GM10248 (cell line): ENCODE results near the gene TDRD3.

Source experiments
- CTCF ChIA-PET: fragments of 300-600 bp; sonication (Branson Sonifier 250); formaldehyde crosslinking; extraction: SDS; loops from one replicate; lab custom pipeline; 2021; ENCODE audit warnings: antibody characterized with exemption; lab: Yijun Ruan, JAX
- POLR2A ChIA-PET: fragments of 350-650 bp; sonication (Branson Sonifier 250); formaldehyde crosslinking; extraction: SDS; loops from one replicate; lab custom pipeline; 2020; ENCODE audit warnings: antibody characterized with exemption; lab: Yijun Ruan, JAX
- DNase-seq: peaks from one replicate; pipeline ENCODE4 v3.0.0; 2012; ENCODE audit errors: extremely low spot score
- TF ChIP-seq, protein P1 (sequence below): IDR thresholded peaks from 2 replicates; pipeline ENCODE4 v1.5.1; 2012; ENCODE audit warnings: mild to moderate bottlenecking, low read depth; ENCODE audit errors: extremely low read depth, missing control alignments, control extremely low read depth

The TDRD3 gene

GRCh38 chr13:60492187-60492586, 95.2 kb downstream of the TDRD3 start:
- TF ChIP-seq, protein P1, sequence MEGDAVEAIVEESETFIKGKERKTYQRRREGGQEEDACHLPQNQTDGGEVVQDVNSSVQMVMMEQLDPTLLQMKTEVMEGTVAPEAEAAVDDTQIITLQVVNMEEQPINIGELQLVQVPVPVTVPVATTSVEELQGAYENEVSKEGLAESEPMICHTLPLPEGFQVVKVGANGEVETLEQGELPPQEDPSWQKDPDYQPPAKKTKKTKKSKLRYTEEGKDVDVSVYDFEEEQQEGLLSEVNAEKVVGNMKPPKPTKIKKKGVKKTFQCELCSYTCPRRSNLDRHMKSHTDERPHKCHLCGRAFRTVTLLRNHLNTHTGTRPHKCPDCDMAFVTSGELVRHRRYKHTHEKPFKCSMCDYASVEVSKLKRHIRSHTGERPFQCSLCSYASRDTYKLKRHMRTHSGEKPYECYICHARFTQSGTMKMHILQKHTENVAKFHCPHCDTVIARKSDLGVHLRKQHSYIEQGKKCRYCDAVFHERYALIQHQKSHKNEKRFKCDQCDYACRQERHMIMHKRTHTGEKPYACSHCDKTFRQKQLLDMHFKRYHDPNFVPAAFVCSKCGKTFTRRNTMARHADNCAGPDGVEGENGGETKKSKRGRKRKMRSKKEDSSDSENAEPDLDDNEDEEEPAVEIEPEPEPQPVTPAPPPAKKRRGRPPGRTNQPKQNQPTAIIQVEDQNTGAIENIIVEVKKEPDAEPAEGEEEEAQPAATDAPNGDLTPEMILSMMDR: no peak
- ChIA-PET POLR2A (no interaction called here), CTCF (no interaction called here)
- DNase-seq: no peak

DNA sequence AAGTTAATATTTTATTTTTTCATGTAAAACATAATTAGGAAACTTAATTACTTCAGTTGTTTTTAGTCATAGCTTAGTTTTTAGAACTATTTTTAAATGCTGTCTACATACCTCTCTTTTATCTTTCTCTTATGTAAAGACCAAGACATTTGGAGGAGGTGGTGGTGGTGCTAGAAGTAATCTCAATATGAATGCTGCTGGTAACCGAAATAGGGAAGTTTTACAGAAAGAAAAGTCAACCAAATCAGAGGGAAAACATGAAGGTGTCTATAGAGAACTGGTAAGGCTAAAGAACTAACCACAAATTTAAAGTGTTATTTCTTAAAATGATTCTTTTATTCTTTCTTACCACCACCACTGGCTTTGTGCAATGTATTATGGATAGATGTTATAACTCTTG, 97.3 kb downstream of the TDRD3 start:
- TF ChIP-seq, protein P1: no peak
- ChIA-PET CTCF (no interaction called here), POLR2A (no interaction called here)
- DNase-seq: peak; percentile 22

- CTCF ChIA-PET: no interaction called here
- DNase-seq: no peak
- TF ChIP-seq, protein P1: no peak
- POLR2A ChIA-PET: no interaction called here
These were observed 104.2 kb downstream of the TDRD3 start for GRCh38 chr13:60501236-60501635.

- TF ChIP-seq, protein P1: no peak
- no peak for DNase-seq
- ChIA-PET CTCF (no interaction called here), POLR2A (no interaction called here)
These were observed 112.8 kb downstream of the TDRD3 start for GRCh38 chr13:60509601-60510386.

- CTCF ChIA-PET: no interaction called here
- no peak for DNase-seq
- TF ChIP-seq, protein P1: no peak
- POLR2A ChIA-PET: no interaction called here
These were observed 114.6 kb downstream of the TDRD3 start for GRCh38 chr13:60511637-60512036.

DNA sequence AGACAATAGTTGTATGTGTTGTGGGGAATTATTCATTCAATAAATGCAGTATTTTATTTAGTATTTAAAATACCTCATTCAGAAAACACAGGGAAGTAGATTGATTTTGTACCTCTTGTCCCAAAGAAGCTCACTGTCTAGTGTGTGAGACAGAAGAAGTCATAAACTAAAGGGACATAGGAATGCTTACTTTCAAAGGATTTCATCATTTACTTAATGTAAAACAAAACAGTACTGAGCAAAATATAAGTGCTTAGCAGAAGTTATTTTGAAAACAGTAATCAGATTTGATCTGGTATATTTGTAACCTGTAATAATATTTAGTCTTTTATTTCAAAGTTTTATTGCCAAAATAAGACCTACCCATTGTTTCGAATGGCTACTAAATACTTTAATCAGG, 117.9 kb downstream of the TDRD3 start:
- CTCF ChIA-PET: interaction anchor here (1.1 to 1.2 kb wide), 4 partner anchors 9 to 52 kb away, joined by 3 to 4 read pairs (median 3); no protein-coding TSS in a partner anchor
- DNase-seq: no peak
- TF ChIP-seq, protein P1: no peak
- POLR2A ChIA-PET: no interaction called here
